Pulmonary artery endothelial cell (primary cell): ENCODE measurements around the gene NFATC2IP. TPM values are rescaled to one million over a fixed set of nuclear protein-coding genes. Genes with fewer than 3 reads are reported as not detected.
"Not testable (repeated sequence)": the region's sequence is repeated elsewhere in the genome, so short reads cannot be mapped to it uniquely, and the experiment has no call there.

Experiments used
- DNase-seq: peaks from one replicate; pipeline ENCODE4 v3.0.0-alpha.2; 2011; ENCODE audit warnings: low read depth, low spot score
- total RNA-seq: library from RNA; depleted of rRNA; stranded (reverse); fragments of >200 nt; gene quantifications from 2 replicates; pipeline ENCODE4 v1.2.3, GENCODE V29; 2014

The NFATC2IP gene
- total RNA-seq, 1 donor from 2014 or later, result 20.5 TPM

- DNase-seq, result no peak
Observed at GRCh38 chr16:28925386-28926228, 25.1 kb upstream of the NFATC2IP start.

GRCh38 chr16:28926284-28926683 lies 24.5 kb upstream of the NFATC2IP start:
- not testable (repeated sequence) for DNase-seq

- no peak for DNase-seq
Observed at GRCh38 chr16:28927815-28928214, 22.9 kb upstream of the NFATC2IP start.

- DNase-seq, result no peak
Observed at GRCh38 chr16:28930203-28930602, 20.5 kb upstream of the NFATC2IP start.

- DNase-seq, result no peak
Observed at GRCh38 chr16:28930652-28931051, 20.1 kb upstream of the NFATC2IP start.

GRCh38 chr16:28931801-28932225 lies 18.9 kb upstream of the NFATC2IP start, which contains the start of gene CD19:
Gene CD19, plus strand, starts transcription at chr16:28931971. Its CDS starts 30 bp downstream, at chr16:28932001.
- no peak for DNase-seq

- DNase-seq, result no peak
Observed at GRCh38 chr16:28932339-28933141, 18.2 kb upstream of the NFATC2IP start.

GRCh38 chr16:28933171-28933570 lies 17.6 kb upstream of the NFATC2IP start:
- DNase-seq, result no peak

- no peak for DNase-seq
Observed at GRCh38 chr16:28935346-28935745, 15.4 kb upstream of the NFATC2IP start.

GRCh38 chr16:28935924-28936783 lies 14.6 kb upstream of the NFATC2IP start:
- DNase-seq, result peak; percentile 55

- no peak for DNase-seq
Observed at GRCh38 chr16:28936784-28937155, 14.0 kb upstream of the NFATC2IP start.

GRCh38 chr16:28937222-28937876 lies 13.4 kb upstream of the NFATC2IP start:
- no peak for DNase-seq

GRCh38 chr16:28938721-28939120 lies 12.0 kb upstream of the NFATC2IP start:
- DNase-seq, result no peak

- not testable (repeated sequence) for DNase-seq
Observed at GRCh38 chr16:28939825-28940224, 10.9 kb upstream of the NFATC2IP start.

GRCh38 chr16:28943281-28943680 lies 7.5 kb upstream of the NFATC2IP start:
- DNase-seq, result no peak

GRCh38 chr16:28946681-28947080 lies 4.1 kb upstream of the NFATC2IP start:
- DNase-seq, result no peak

- DNase-seq, result no peak
Observed at GRCh38 chr16:28951410-28951943, 740 bp downstream of the NFATC2IP start.

GRCh38 chr16:28958216-28958615 lies 7.5 kb downstream of the NFATC2IP start:
- DNase-seq, result no peak

- no peak for DNase-seq
Observed at GRCh38 chr16:28958836-28959235, 8.1 kb downstream of the NFATC2IP start.

- no peak for DNase-seq
Observed at GRCh38 chr16:28964072-28964471, 13.3 kb downstream of the NFATC2IP start.

GRCh38 chr16:28964496-28964895 lies 13.8 kb downstream of the NFATC2IP start:
- DNase-seq, result no peak
